OCI-LY7 (cell line): Measurements from ENCODE around the gene PDE2A.

Experiments
- CTCF ChIP-seq: fragments of 200-600 bp; sonication (generic); conservative IDR thresholded peaks from 2 replicates; pipeline ENCODE4 v1.5.1; 2014; ENCODE audit warnings: mild to moderate bottlenecking, antibody characterized with exemption, low read length, moderate library complexity, mixed read lengths
- EZH2phosphoT487 ChIP-seq: fragments of 200-600 bp; sonication (generic); IDR thresholded peaks from 2 replicates; pipeline ENCODE4 v1.6.1; 2018; ENCODE audit warnings: low read depth, borderline replicate concordance, mild to moderate bottlenecking, mixed run types, antibody characterized with exemption, low read length, moderate library complexity, mixed read lengths

GRCh38 chr11:72562431-72562830 is 111.8 kb downstream of the PDE2A start:
- no peak for TF ChIP-seq CTCF
- no peak for TF ChIP-seq EZH2phosphoT487
